Keratinocyte (primary cell): ENCODE results near the gene ZNF121. TPM values are rescaled to one million over a fixed set of nuclear protein-coding genes. Genes with fewer than 3 reads are reported as not detected.

Experiments used
- DNase-seq: peaks from one replicate; pipeline ENCODE4 v3.0.0-alpha.2; 2011; ENCODE audit warnings: low read depth, missing footprints, low spot score
- FAIRE-seq: peaks from 2 replicates; lab custom pipeline; 2011; peaks lifted over from hg19 to GRCh38; lab: Jason Lieb, UNC
- H2AFZ ChIP-seq: 2 replicates; pipeline ENCODE4 v1.6.0; 2012; ENCODE audit warnings: low read length, control low read depth, inconsistent platforms; ENCODE audit not compliant: control insufficient read depth
- H3K27ac ChIP-seq: 2 replicates; pipeline ENCODE4 v1.5.1; 2011; ENCODE audit warnings: low read length; ENCODE audit not compliant: control insufficient read depth, insufficient read depth
- H3K27me3 ChIP-seq: 3 replicates; pipeline ENCODE4 v1.6.0; 2011; ENCODE audit warnings: low read length; ENCODE audit not compliant: control insufficient read depth, insufficient read depth; ENCODE audit errors: extremely low read depth
- H3K36me3 ChIP-seq, 2 experiments: 2 replicates in 1 of 2; 3 replicates in 1 of 2; pipeline ENCODE4 v1.5.1; 2011; ENCODE audit warnings: low read length in 2 of 2, mild to moderate bottlenecking in 1 of 2; ENCODE audit not compliant: control insufficient read depth in 2 of 2, insufficient read depth in 2 of 2; ENCODE audit errors: extremely low read depth in 1 of 2
- H3K4me1 ChIP-seq: 3 replicates; pipeline ENCODE4 v1.5.1; 2011; ENCODE audit warnings: low read length; ENCODE audit not compliant: control insufficient read depth, insufficient read depth; ENCODE audit errors: extremely low read depth
- H3K4me2 ChIP-seq: 3 replicates; pipeline ENCODE4 v1.6.0; 2011; ENCODE audit warnings: low read depth, low read length; ENCODE audit not compliant: control insufficient read depth, insufficient read depth; ENCODE audit errors: extremely low read depth
- H3K4me3 ChIP-seq, 3 experiments: fragments of 200-600 bp in 1 of 3; sonication (generic) in 1 of 3; 2 replicates in 2 of 3; 3 replicates in 1 of 3; pipeline ENCODE4 v1.5.1; 2011 to 2016; ENCODE audit warnings: low read length in 3 of 3, mild to moderate bottlenecking in 3 of 3, control low read depth in 2 of 3, inconsistent platforms in 1 of 3, low read depth in 1 of 3, mixed read lengths in 1 of 3, mixed run types in 1 of 3, moderate library complexity in 1 of 3; ENCODE audit not compliant: control insufficient read depth in 2 of 3, insufficient read depth in 2 of 3; ENCODE audit errors: extremely low read depth in 1 of 3
- H3K79me2 ChIP-seq: 2 replicates; pipeline ENCODE4 v1.6.0; 2012; ENCODE audit warnings: low read length; ENCODE audit not compliant: control insufficient read depth, insufficient read depth
- H3K9ac ChIP-seq: 3 replicates; pipeline ENCODE4 v1.6.0; 2011; ENCODE audit warnings: low read length; ENCODE audit not compliant: control insufficient read depth, insufficient read depth; ENCODE audit errors: extremely low read depth
- H3K9me1 ChIP-seq: 3 replicates; pipeline ENCODE4 v1.6.0; 2011; ENCODE audit warnings: low read length; ENCODE audit not compliant: control insufficient read depth, insufficient read depth; ENCODE audit errors: extremely low read depth
- H3K9me3 ChIP-seq: 2 replicates; pipeline ENCODE4 v1.5.1; 2012; ENCODE audit warnings: low read depth, low read length; ENCODE audit not compliant: control insufficient read depth
- H4K20me1 ChIP-seq: 3 replicates; pipeline ENCODE4 v1.6.0; 2011; ENCODE audit warnings: low read length; ENCODE audit not compliant: control insufficient read depth, insufficient read depth; ENCODE audit errors: extremely low read depth
- EZH2 ChIP-seq: IDR thresholded peaks from one replicate; pipeline ENCODE4 v1.6.1; 2012; ENCODE audit warnings: inconsistent platforms, mild to moderate bottlenecking, low read length, moderate library complexity
- dilution Hi-C: fragments of 300-500 bp; cut with MboI; formaldehyde crosslinking; loops from one replicate; pipeline ENCODE4 v1.7.0; 2020; ENCODE audit warnings: low sequenced_read_pairs; ENCODE audit not compliant: extremely low pct_ligation_motif_present
- polyA plus RNA-seq, 5 experiments: library from polyadenylated mRNA; depleted of rRNA in 3 of 5; stranded (reverse) in 3 of 5; stranded (forward) in 1 of 5; unstranded in 1 of 5; fragments of >200 nt; gene quantifications; 1 replicate in 1 of 5; 2 replicates in 3 of 5; 3 replicates in 1 of 5; pipeline versions ENCODE4 v1.2.1 to v1.2.3, GENCODE V29; 2011 to 2012; ENCODE audit warnings: missing spikeins in 2 of 5, low read depth in 1 of 5, low replicate concordance in 1 of 5
- TF ChIP-seq, protein P1 (sequence below), 3 experiments: IDR thresholded peaks in 1 of 3; conservative IDR thresholded peaks in 1 of 3; optimal IDR thresholded peaks in 1 of 3; 2 replicates in 2 of 3; 3 replicates in 1 of 3; pipeline versions ENCODE3 to v1.5.1; 2011; ENCODE audit warnings: low read length in 3 of 3, mild to moderate bottlenecking in 3 of 3, moderate library complexity in 2 of 3, control low read depth in 1 of 3, inconsistent platforms in 1 of 3; ENCODE audit not compliant: insufficient read depth in 2 of 3; ENCODE audit errors: extremely low read depth in 1 of 3

ZNF121 gene
- polyA plus RNA-seq, 1 donor (not counting 4 experiments of a cell fraction or from before 2014, with no cell fraction given) = 20.3 TPM

- no peak overlapping the region for H3K9ac ChIP-seq
- peaks cover 80% of the 10 kb centered on the region for H3K79me2 ChIP-seq
- no peak for FAIRE-seq
- H3K4me1 ChIP-seq = no peaks in the 10 kb centered on the region
- no peak overlapping the region for H3K27ac ChIP-seq
- H3K9me1 ChIP-seq = no peaks in the 10 kb centered on the region
- no peaks in the 10 kb centered on the region for H3K27me3 ChIP-seq
- no peak overlapping the region for H3K4me2 ChIP-seq
- H3K9me3 ChIP-seq = peaks cover 64% of the 10 kb centered on the region
- no peak for DNase-seq
- H4K20me1 ChIP-seq = no peaks in the 10 kb centered on the region
- no peak overlapping the region for H2AFZ ChIP-seq
- H3K4me3 ChIP-seq = no peak overlapping the region
- dilution Hi-C loops = no loop called here
- peaks cover 37 to 47% of the 10 kb centered on the region in 2 experiments for H3K36me3 ChIP-seq
- TF ChIP-seq EZH2 = no peak
- TF ChIP-seq, protein P1, sequence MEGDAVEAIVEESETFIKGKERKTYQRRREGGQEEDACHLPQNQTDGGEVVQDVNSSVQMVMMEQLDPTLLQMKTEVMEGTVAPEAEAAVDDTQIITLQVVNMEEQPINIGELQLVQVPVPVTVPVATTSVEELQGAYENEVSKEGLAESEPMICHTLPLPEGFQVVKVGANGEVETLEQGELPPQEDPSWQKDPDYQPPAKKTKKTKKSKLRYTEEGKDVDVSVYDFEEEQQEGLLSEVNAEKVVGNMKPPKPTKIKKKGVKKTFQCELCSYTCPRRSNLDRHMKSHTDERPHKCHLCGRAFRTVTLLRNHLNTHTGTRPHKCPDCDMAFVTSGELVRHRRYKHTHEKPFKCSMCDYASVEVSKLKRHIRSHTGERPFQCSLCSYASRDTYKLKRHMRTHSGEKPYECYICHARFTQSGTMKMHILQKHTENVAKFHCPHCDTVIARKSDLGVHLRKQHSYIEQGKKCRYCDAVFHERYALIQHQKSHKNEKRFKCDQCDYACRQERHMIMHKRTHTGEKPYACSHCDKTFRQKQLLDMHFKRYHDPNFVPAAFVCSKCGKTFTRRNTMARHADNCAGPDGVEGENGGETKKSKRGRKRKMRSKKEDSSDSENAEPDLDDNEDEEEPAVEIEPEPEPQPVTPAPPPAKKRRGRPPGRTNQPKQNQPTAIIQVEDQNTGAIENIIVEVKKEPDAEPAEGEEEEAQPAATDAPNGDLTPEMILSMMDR (optimal IDR thresholded peaks at IDR 0.05 in 1 of 3, IDR thresholded peaks at IDR 0.05 in 1 of 3, conservative IDR thresholded peaks at IDR 0.05 in 1 of 3; ENCODE audit: extremely low read depth in 1 of 3, insufficient read depth in 2 of 3, low read length in 3 of 3) = no peak
Measured at GRCh38 chr19:9566729-9567128, 17.6 kb downstream of the ZNF121 start.

- no peak for DNase-seq
- Histone ChIP-seq H3K9me3 (peaks cover 66% of the 10 kb centered on the region), H3K4me2 (no peak overlapping the region), H4K20me1 (no peaks in the 10 kb centered on the region), H3K36me3 (peaks cover 43 to 47% of the 10 kb centered on the region in 2 experiments), H3K27ac (no peak overlapping the region), H3K9me1 (no peaks in the 10 kb centered on the region), H3K79me2 (peaks cover 74% of the 10 kb centered on the region), H3K9ac (no peak overlapping the region), H3K4me1 (no peaks in the 10 kb centered on the region), H3K27me3 (no peaks in the 10 kb centered on the region), H2AFZ (no peak overlapping the region), H3K4me3 (no peak overlapping the region)
- TF ChIP-seq EZH2 = no peak
- TF ChIP-seq, protein P1 (optimal IDR thresholded peaks at IDR 0.05 in 1 of 3, IDR thresholded peaks at IDR 0.05 in 1 of 3, conservative IDR thresholded peaks at IDR 0.05 in 1 of 3; ENCODE audit: extremely low read depth in 1 of 3, insufficient read depth in 2 of 3, low read length in 3 of 3) = no peak
- no peak for FAIRE-seq
- dilution Hi-C loops = no loop called here
Measured at GRCh38 chr19:9565900-9566705, 18.2 kb downstream of the ZNF121 start.
